H1 (cell line): ENCODE data around the gene DRAP1. TPM values are rescaled to one million over a fixed set of nuclear protein-coding genes. Genes with fewer than 3 reads are reported as not detected.

Experiments used
- BRCA1 ChIP-seq: IDR thresholded peaks from 2 replicates; pipeline ENCODE4 v1.6.1; 2012; ENCODE audit warnings: low read depth, low read length, improper control_type of control experiment
- CBX5 ChIP-seq: fragments of 300-800, 300-1000 bp; sonication (generic); IDR thresholded peaks from 2 replicates; pipeline ENCODE4 v1.7.1; 2016; ENCODE audit warnings: antibody characterized with exemption, low read length, low read depth
- CHD1 ChIP-seq: IDR thresholded peaks from 2 replicates; pipeline ENCODE4 v1.6.1; 2012; ENCODE audit warnings: low read depth, low read length, improper control_type of control experiment
- EGR1 ChIP-seq: IDR thresholded peaks from 2 replicates; pipeline ENCODE4 v1.6.1; 2011; ENCODE audit warnings: low read depth, low read length, borderline replicate concordance
- EP300 ChIP-seq, 2 experiments: IDR thresholded peaks; 1 replicate in 1 of 2; 2 replicates in 1 of 2; pipeline ENCODE4 v1.6.1; 2011 to 2012; ENCODE audit warnings: low read depth in 2 of 2, low read length in 2 of 2, mild to moderate bottlenecking in 2 of 2, borderline replicate concordance in 1 of 2, inconsistent platforms in 1 of 2, moderate library complexity in 1 of 2
- GABPA ChIP-seq: IDR thresholded peaks from 2 replicates; pipeline ENCODE4 v1.6.1; 2011; ENCODE audit warnings: mild to moderate bottlenecking, low read length, moderate library complexity, borderline replicate concordance; ENCODE audit not compliant: insufficient read depth
- KDM4A ChIP-seq: IDR thresholded peaks from one replicate; pipeline ENCODE4 v1.7.1; 2012; ENCODE audit warnings: low read depth, mild to moderate bottlenecking, moderate library complexity, low read length, inconsistent platforms; ENCODE audit not compliant: severe bottlenecking
- RAD21 ChIP-seq, 2 experiments: IDR thresholded peaks in 1 of 2; conservative IDR thresholded peaks in 1 of 2; 2 replicates each; pipeline ENCODE4 v1.6.1; 2011; ENCODE audit warnings: low read depth in 2 of 2, low read length in 2 of 2, improper control_type of control experiment in 1 of 2, inconsistent platforms in 1 of 2, mild to moderate bottlenecking in 1 of 2, moderate library complexity in 1 of 2
- SAP30 ChIP-seq: fragments of 300-600 bp; sonication (generic); IDR thresholded peaks from 2 replicates; pipeline ENCODE4 v1.7.1; 2012; ENCODE audit warnings: low read length, moderate library complexity, mild to moderate bottlenecking, inconsistent platforms; ENCODE audit not compliant: insufficient read depth, insufficient replicate concordance
- SIN3A ChIP-seq, 2 experiments: IDR thresholded peaks in 1 of 2; conservative IDR thresholded peaks in 1 of 2; 2 replicates each; pipeline ENCODE4 v1.6.1; 2011 to 2012; ENCODE audit warnings: low read length in 2 of 2, improper control_type of control experiment in 1 of 2, low read depth in 1 of 2, mild to moderate bottlenecking in 1 of 2
- SP2 ChIP-seq: IDR thresholded peaks from 2 replicates; pipeline ENCODE4 v1.6.1; 2012; ENCODE audit warnings: mild to moderate bottlenecking, low read length, inconsistent platforms
- SRF ChIP-seq: IDR thresholded peaks from 2 replicates; pipeline ENCODE4 v1.6.1; 2011; ENCODE audit warnings: mild to moderate bottlenecking, low read depth, low read length, moderate library complexity
- TAF1 ChIP-seq: IDR thresholded peaks from 2 replicates; pipeline ENCODE4 v1.6.1; 2011; ENCODE audit warnings: mild to moderate bottlenecking, low read depth, low read length
- TCF12 ChIP-seq: IDR thresholded peaks from 2 replicates; pipeline ENCODE4 v1.6.1; 2011; ENCODE audit warnings: low read depth, mild to moderate bottlenecking, low read length
- TEAD4 ChIP-seq: IDR thresholded peaks from 2 replicates; pipeline ENCODE4 v1.6.1; 2012; ENCODE audit warnings: low read depth, low read length, inconsistent platforms, mixed read lengths
- polyA plus RNA-seq, 7 experiments: library from polyadenylated mRNA; depleted of rRNA in 3 of 7; stranded (reverse) in 5 of 7; unstranded in 2 of 7; fragments of >200 nt in 5 of 7; fragments of 200-250 nt in 2 of 7; gene quantifications; 1 replicate in 5 of 7; 2 replicates in 1 of 7; 4 replicates in 1 of 7; pipeline versions ENCODE4 v1.2.1 to v1.2.3, GENCODE V29; 2011 to 2013; ENCODE audit warnings: missing spikeins in 2 of 7, mixed read lengths in 2 of 7
- total RNA-seq: library from RNA; stranded (reverse); fragmentation: NEBNext Ultra II Directional; extraction: Animal tissue kit (Norgen Biotek cat#: 25700); gene quantifications from 2 replicates; pipeline ENCODE4 v1.2.1, GENCODE V29; 2021
- TF ChIP-seq, protein P1 (sequence below): IDR thresholded peaks from 2 replicates; pipeline ENCODE4 v1.6.1; 2012; ENCODE audit warnings: inconsistent platforms
- TF ChIP-seq, protein P2 (sequence below): IDR thresholded peaks from 2 replicates; pipeline ENCODE4 v1.6.1; 2012; ENCODE audit warnings: low read length, inconsistent platforms

The DRAP1 gene
- total and polyA plus RNA-seq, 2 of the 8 experiments (the other 6 are each of a cell fraction or from before 2014, with no cell fraction given), result 62.5 to 98.7 TPM

DNA sequence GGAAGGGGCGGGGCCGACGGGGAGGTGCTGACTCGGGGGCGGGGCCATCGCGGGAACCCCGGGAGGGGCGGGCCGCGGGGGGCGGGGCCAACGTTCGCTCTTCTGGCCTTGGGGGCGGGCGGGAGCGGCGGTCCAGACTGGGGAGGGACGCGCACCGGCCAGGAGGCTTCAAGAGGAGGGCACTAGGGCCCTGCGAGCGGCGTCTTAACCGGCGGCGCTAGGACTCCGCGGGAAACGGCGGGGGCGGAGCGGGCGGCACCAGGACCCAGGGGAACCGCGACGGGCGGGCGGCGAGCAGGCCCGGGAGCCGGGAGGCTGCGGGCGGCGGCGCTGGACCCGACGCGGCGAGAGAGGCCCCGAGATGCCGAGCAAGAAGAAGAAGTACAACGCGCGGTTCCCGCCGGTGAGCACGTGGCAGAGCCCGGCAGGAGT, at the start of gene DRAP1 (continued):
- TF ChIP-seq SP2 (0 out of 2 replicates have a peak, but pooled peaks have one; percentile 11), TEAD4 (peak; percentile 49; the same call in 1 of the 2 replicates), KDM4A (no peak), GABPA (0 out of 2 replicates have a peak, but pooled peaks have one; percentile 61), EP300 (IDR thresholded peaks at IDR 0.05; ENCODE audit: borderline replicate concordance in 1 of 2, low read depth in 2 of 2, low read length in 2 of 2) (peak in 1 of 2 experiments; percentile 71; a peak in 1 of 3 replicates), BRCA1 (no peak), CHD1 (no peak), EGR1 (peak; percentile 100), TCF12 (peak; percentile 38; the same call in 1 of the 2 replicates), SAP30 (no peak), CBX5 (no peak), TAF1 (peak; percentile 71), SIN3A (conservative IDR thresholded peaks at IDR 0.05 in 1 of 2, IDR thresholded peaks at IDR 0.05 in 1 of 2; ENCODE audit: low read depth in 1 of 2, low read length in 2 of 2) (peak; percentile 76 to 91; a peak in 3 of 4 replicates), SRF (peak; percentile 32; the same call in 1 of the 2 replicates), RAD21 (IDR thresholded peaks at IDR 0.05 in 1 of 2, conservative IDR thresholded peaks at IDR 0.05 in 1 of 2; ENCODE audit: low read depth in 2 of 2, low read length in 2 of 2) (peak in 1 of 2 experiments; percentile 29; a peak in 2 of 4 replicates)
- TF ChIP-seq, protein P1, sequence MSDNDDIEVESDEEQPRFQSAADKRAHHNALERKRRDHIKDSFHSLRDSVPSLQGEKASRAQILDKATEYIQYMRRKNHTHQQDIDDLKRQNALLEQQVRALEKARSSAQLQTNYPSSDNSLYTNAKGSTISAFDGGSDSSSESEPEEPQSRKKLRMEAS, result peak; percentile 80
- TF ChIP-seq, protein P2, sequence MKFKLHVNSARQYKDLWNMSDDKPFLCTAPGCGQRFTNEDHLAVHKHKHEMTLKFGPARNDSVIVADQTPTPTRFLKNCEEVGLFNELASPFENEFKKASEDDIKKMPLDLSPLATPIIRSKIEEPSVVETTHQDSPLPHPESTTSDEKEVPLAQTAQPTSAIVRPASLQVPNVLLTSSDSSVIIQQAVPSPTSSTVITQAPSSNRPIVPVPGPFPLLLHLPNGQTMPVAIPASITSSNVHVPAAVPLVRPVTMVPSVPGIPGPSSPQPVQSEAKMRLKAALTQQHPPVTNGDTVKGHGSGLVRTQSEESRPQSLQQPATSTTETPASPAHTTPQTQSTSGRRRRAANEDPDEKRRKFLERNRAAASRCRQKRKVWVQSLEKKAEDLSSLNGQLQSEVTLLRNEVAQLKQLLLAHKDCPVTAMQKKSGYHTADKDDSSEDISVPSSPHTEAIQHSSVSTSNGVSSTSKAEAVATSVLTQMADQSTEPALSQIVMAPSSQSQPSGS, result peak; percentile 75; the same call in 1 of the 2 replicates
- TF ChIP-seq, all 59 proteins: peak for 27
